ENCODE measurements around the gene MED12.
"Not testable (repeated sequence)": the region's sequence is repeated elsewhere in the genome, so short reads cannot be mapped to it uniquely, and the experiment has no call there.

Gene MED12

DNA sequence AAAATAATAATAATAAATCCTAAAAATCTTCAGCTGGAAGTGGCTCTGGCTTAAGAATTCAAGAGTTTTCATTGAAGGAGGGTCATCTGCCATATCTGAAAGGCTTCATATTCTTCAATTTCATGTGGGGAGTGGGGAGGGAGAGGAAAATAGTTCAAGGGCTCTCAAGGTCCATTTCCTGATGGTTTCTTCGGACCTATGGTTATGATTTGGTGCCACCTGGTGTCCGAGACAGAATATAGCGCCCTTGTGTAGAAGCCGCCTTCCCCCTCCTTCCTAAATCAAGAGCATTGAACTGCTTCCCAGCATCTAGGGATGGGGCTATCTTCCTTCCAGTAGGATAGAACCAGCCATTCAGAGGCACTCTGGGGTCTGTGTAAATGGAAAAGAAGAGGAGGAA, 60.5 kb downstream of the MED12 start:
- peak; percentile 62 for DNase-seq (ENCODE audit: low read depth)
- no peak overlapping the region for H3K4me3 ChIP-seq (ENCODE audit: low read length)
- peak; percentile 69 for TF ChIP-seq CTCF (conservative IDR thresholded peaks at IDR 0.05; ENCODE audit: low read length)

- DNase-seq (ENCODE audit: low read depth); H3K4me3 ChIP-seq (ENCODE audit: low read length): not testable (repeated sequence)
Measured at GRCh38 chrX:71180579-71181265, 62.3 kb downstream of the MED12 start.

- H3K4me3 ChIP-seq (ENCODE audit: low read length) = peak overlapping the region; percentile 63
- TF ChIP-seq CTCF (conservative IDR thresholded peaks at IDR 0.05; ENCODE audit: low read length) = no peak
- DNase-seq (ENCODE audit: low read depth) = no peak
Measured at GRCh38 chrX:71181558-71181909, 63.1 kb downstream of the MED12 start.

DNA sequence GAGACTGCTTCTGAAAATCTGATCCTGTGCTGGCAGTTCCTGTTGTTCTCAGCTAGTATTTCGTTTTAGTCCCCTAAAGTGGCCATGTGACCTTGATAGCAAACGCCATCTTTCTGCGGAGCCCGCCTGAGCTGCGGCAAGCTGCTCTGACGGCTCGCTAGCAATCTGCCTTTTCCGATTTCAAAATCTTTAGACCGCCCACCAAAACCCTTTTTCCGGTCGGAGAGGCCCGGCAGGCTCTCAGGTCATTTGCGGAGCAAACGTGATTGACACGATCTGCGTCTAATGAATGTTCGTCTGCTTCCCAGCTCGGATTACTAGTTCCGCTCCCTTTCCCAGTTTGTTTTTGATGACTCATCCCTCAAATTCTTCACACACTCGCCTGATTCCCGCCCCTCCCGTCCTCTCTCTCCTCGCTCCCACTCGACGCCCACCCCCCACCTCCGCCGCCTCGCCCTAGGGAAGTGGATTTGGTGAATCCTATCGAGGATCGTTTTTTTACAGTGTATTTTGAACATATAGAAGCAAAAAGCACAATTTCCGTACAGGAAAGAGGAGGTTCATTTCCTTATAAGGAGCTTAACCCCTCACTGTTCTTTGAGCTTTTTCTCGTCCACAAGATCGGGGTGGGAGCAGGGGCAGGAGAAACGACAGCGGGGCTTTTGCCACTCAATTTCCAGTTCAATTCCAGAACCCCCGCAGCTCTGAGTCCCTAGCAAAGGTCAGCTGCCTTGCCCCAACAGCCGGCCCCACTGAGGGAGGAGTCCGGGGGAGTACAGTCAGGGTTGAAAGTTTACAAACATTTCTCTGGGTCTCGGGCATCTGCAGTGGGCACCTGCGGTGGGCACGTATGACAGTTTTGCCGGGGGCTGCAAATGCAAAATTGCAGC, 63.8 kb downstream of the MED12 start:
- peak overlapping the region; percentile 63 for H3K4me3 ChIP-seq (ENCODE audit: low read length)
- no peak for TF ChIP-seq CTCF (conservative IDR thresholded peaks at IDR 0.05; ENCODE audit: low read length)
- DNase-seq (ENCODE audit: low read depth) = peak; percentile 97

DNA sequence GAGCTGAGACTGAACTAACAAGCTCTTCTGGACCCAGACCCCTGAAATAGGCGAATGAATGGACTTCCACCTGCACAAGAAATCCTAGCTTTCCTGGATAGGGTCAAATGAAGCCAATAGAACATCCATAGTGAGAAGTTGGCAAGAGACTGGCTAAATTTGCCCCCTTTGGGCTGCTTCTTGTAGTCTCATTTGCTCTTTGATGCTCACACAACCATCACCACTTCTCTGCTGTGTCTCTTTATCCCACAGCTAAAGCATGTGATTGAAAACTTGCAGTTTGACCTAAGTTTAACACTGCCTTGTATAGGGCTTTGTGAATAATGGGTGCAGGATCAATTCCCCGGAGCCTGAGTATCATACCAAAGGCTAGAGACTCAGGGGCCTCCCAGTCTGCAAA, 64.5 kb downstream of the MED12 start:
- DNase-seq (ENCODE audit: low read depth) = no peak
- H3K4me3 ChIP-seq (ENCODE audit: low read length) = no peak overlapping the region
- no peak for TF ChIP-seq CTCF (conservative IDR thresholded peaks at IDR 0.05; ENCODE audit: low read length)

DNA sequence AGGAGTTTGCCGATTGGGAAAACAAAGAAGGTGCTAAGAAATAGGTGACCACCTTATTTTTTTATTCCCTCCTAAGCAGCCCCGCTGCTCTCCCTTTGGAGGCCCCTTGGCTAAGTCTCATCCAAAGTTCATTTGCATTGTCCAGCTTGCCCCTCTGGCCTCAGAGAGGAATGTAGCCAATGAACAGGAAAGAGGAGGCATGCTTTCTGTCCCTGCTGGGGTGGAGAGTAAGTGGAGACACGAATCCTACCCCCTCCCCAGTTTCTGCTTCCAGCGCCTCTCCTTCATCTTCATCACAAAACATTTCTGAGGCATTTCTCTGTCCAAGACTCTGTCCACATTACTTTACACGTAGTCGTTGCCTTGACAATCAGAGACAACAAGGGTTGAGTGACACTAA, 64.9 kb downstream of the MED12 start:
- H3K4me3 ChIP-seq (ENCODE audit: low read length) = no peak overlapping the region
- no peak for TF ChIP-seq CTCF (conservative IDR thresholded peaks at IDR 0.05; ENCODE audit: low read length)
- DNase-seq (ENCODE audit: low read depth) = no peak

DNA sequence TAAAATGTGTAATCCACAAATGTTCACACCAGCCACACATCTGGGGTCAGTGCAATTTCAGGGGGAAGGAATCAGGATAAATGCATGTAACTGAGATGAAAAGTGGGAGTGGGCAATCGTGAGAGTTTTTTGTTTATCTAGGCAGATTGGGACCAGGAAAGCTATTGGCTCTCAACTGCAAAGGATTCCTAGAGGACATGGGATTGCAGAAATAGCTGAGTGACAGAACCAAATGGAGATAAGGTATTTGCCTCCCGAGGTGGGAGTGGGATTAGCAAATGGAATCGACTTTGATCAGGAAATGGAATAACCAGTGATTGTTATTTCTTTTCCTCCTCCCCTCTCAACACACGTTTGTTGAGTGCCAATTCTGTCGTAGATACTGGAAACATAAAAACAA, 65.7 kb downstream of the MED12 start:
- no peak for TF ChIP-seq CTCF (conservative IDR thresholded peaks at IDR 0.05; ENCODE audit: low read length)
- no peak overlapping the region for H3K4me3 ChIP-seq (ENCODE audit: low read length)
- DNase-seq (ENCODE audit: low read depth) = no peak
